Measurements from ENCODE around the gene REXO1. TPM values are rescaled to one million over a fixed set of nuclear protein-coding genes. Genes with fewer than 3 reads are reported as not detected.

The REXO1 gene
- total and polyA plus RNA-seq, 2 of the 8 experiments (the other 6 are each of a cell fraction or from before 2014, with no cell fraction given) = 42.4 to 44.3 TPM

DNA sequence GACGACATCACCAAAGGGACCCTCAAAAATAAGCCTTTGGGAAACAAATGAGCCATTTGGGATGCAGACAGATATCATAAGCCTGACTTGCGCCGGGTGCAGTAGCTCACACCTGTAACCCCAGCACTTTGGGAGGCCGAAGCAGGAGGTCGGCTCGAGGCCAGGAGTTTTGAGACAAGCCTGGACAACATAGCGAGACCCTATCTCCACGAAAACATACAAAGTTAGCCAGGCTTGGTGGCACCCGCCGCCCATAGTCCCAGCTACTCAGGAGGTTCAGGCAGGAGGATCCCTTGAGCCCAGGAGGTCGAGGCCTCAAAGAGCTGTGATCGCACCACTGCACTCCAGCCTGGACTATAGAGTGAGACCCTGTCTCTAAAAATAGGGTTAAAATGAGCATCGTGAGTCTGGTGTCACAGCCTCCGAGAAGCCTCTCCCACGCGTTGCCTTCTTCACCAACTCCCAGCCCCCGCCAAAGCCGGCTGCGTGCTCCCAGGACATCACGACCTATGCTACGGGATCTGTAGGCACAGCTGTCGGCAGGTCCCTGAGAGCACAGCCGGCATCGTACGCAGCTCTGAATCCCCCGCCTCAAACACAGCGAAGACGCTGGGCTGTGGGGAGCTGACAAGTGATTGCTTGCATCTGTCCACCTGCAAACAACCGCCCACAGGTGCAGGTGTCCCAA is 1.6 kb downstream of the REXO1 start:
- POLR2A ChIA-PET (ENCODE audit: partially characterized antibody) = interaction anchor here (0.6 to 1.6 kb wide), 3 partner anchors 9 to 376 kb away, joined by 3 to 5 read pairs (median 5); no protein-coding TSS in a partner anchor
- H3K4me2 ChIP-seq (ENCODE audit: insufficient read depth in 1 of 2, low read depth in 2 of 2, low read length in 2 of 2) = peak overlapping the region; percentile 75 to 97
- no peak overlapping the region for H3K23ac ChIP-seq (ENCODE audit: insufficient read length)
- TF ChIP-seq JUN (IDR thresholded peaks at IDR 0.05; ENCODE audit: low read depth, low read length) (no peak), YY1 (IDR thresholded peaks at IDR 0.05; ENCODE audit: low read depth, low read length) (no peak), BACH1 (IDR thresholded peaks at IDR 0.05; ENCODE audit: low read length) (no peak), POLR2A (IDR thresholded peaks at IDR 0.05; ENCODE audit: control extremely low read depth in 1 of 2, low read depth in 2 of 2, low read length in 2 of 2) (no peak)
- TF ChIP-seq, protein P1, sequence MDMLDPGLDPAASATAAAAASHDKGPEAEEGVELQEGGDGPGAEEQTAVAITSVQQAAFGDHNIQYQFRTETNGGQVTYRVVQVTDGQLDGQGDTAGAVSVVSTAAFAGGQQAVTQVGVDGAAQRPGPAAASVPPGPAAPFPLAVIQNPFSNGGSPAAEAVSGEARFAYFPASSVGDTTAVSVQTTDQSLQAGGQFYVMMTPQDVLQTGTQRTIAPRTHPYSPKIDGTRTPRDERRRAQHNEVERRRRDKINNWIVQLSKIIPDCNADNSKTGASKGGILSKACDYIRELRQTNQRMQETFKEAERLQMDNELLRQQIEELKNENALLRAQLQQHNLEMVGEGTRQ (IDR thresholded peaks at IDR 0.05; ENCODE audit: low read length) = no peak

More for the DNA sequence above, 1.6 kb downstream of the REXO1 start:
- no peak overlapping the region for H2BK20ac ChIP-seq (ENCODE audit: low read length)
- H2BK120ac ChIP-seq (replicated peaks; ENCODE audit: low read depth, low read length) = no peak overlapping the region
- H3K79me1 ChIP-seq (ENCODE audit: low read depth, low read length) = peaks cover 23% of the 10 kb centered on the region
- peaks cover 19 to 27% of the 10 kb centered on the region in 2 experiments for H4K20me1 ChIP-seq (replicated peaks in 1 of 2; ENCODE audit: control insufficient read depth in 1 of 2, insufficient read depth in 2 of 2, low read length in 2 of 2)
- H2AFZ ChIP-seq (ENCODE audit: low read length) = no peak overlapping the region
- H3K9me3 ChIP-seq (ENCODE audit: insufficient read depth in 2 of 2, low read depth in 1 of 2, low read length in 1 of 2) = no peaks in the 10 kb centered on the region
- H2BK5ac ChIP-seq (ENCODE audit: low read depth, low read length) = no peak overlapping the region
- no peaks in the 10 kb centered on the region for H3K27me3 ChIP-seq (replicated peaks in 1 of 4; ENCODE audit: control insufficient read depth in 3 of 4, extremely low read depth in 1 of 4, insufficient read depth in 3 of 4, low read length in 3 of 4)
- WGBS, 2 experiments (ENCODE audit: extremely low coverage in 1 of 2, insufficient coverage in 1 of 2, insufficient read length in 1 of 2, insufficient replicate concordance in 2 of 2, low coverage in 1 of 2, low lambda C conversion rate in 2 of 2, missing lambda C conversion rate in 1 of 2) = 93% methylated on average over 29 of the region's 29 CpGs; no CpG with 5 or more reads in 1 of the 2 experiments
- H3K18ac ChIP-seq (ENCODE audit: extremely low read depth, low read length) = no peak overlapping the region
- no peak overlapping the region for H2BK12ac ChIP-seq (ENCODE audit: low read depth, low read length)
- H3K36me3 ChIP-seq (ENCODE audit: control insufficient read depth in 2 of 4, insufficient read depth in 4 of 4, low read length in 3 of 4) = no peaks in the 10 kb centered on the region
- H3K23me2 ChIP-seq (ENCODE audit: low read depth, low read length) = peaks cover 3% of the 10 kb centered on the region; the same call in 1 of the 2 replicates
- peaks cover 23 to 63% of the 10 kb centered on the region in 2 experiments for H3K79me2 ChIP-seq (ENCODE audit: control insufficient read depth in 1 of 2, insufficient read depth in 2 of 2, low read length in 2 of 2)
- peaks cover 0 to 10% (median 9%) of the 10 kb centered on the region in 4 experiments; a peak in 6 of 7 replicates for H3K4me1 ChIP-seq (replicated peaks in 1 of 4; ENCODE audit: control insufficient read depth in 3 of 4, insufficient read depth in 4 of 4, low read length in 3 of 4)
- no peak overlapping the region for H3K4ac ChIP-seq (replicated peaks; ENCODE audit: insufficient read length, low read depth, low read length)
- H3K14ac ChIP-seq (ENCODE audit: insufficient read length) = no peak overlapping the region
- no peak overlapping the region for H2AK5ac ChIP-seq (ENCODE audit: low read depth, low read length)
- H3K9ac ChIP-seq (replicated peaks in 1 of 4; ENCODE audit: extremely low read depth in 1 of 4, low read depth in 3 of 4, low read length in 3 of 4) = no peak overlapping the region
- FAIRE-seq = no peak
- no peak overlapping the region for H3K27ac ChIP-seq (ENCODE audit: low read depth, low read length)
- no peak for DNase-seq (ENCODE audit: low read depth in 1 of 2, low spot score in 2 of 2)
- H3K4me3 ChIP-seq (ENCODE audit: extremely low read depth in 1 of 4, insufficient read depth in 2 of 4, low read depth in 3 of 4, low read length in 4 of 4) = peak overlapping the region in 3 of 4 experiments; percentile 87 to 95 (median 90); a peak in 6 of 8 replicates
- H2BK15ac ChIP-seq (ENCODE audit: low read length) = no peak overlapping the region
- no peak overlapping the region for H3K56ac ChIP-seq (replicated peaks; ENCODE audit: insufficient read length, low read depth, low read length)
- CTCF ChIA-PET (ENCODE audit: partially characterized antibody) = interaction anchor here (1.1 to 14.9 kb wide), 6 partner anchors 9 to 580 kb away, joined by 3 to 228 read pairs (median 5); no protein-coding TSS in a partner anchor
- no peak overlapping the region for H4K5ac ChIP-seq (ENCODE audit: insufficient read length, low read depth, low read length)
- H4K91ac ChIP-seq (replicated peaks; ENCODE audit: insufficient read length, low read length) = no peak overlapping the region
- H4K8ac ChIP-seq (ENCODE audit: extremely low read depth, insufficient read depth, low read length) = no peak overlapping the region

All from H1 (cell line).